GM13976 (cell line): ENCODE results near the gene CLCA1.

Experiments
- DNase-seq: peaks from one replicate; pipeline ENCODE4 v3.0.0; 2012; ENCODE audit warnings: low spot score
- CTCF ChIP-seq: IDR thresholded peaks from 2 replicates; pipeline ENCODE4 v1.5.1; 2012; ENCODE audit warnings: borderline replicate concordance, mild to moderate bottlenecking; ENCODE audit not compliant: insufficient read depth; ENCODE audit errors: extremely low read depth, missing control alignments, control extremely low read depth
- in situ Hi-C: fragments of 300-500 bp; cut with MboI; formaldehyde crosslinking; loops from one replicate; pipeline ENCODE4 v1.12.0; 2022; ENCODE audit warnings: low sequenced_read_pairs, mixed read lengths, inconsistent platforms; ENCODE audit not compliant: unreplicated experiment

The CLCA1 gene

DNA sequence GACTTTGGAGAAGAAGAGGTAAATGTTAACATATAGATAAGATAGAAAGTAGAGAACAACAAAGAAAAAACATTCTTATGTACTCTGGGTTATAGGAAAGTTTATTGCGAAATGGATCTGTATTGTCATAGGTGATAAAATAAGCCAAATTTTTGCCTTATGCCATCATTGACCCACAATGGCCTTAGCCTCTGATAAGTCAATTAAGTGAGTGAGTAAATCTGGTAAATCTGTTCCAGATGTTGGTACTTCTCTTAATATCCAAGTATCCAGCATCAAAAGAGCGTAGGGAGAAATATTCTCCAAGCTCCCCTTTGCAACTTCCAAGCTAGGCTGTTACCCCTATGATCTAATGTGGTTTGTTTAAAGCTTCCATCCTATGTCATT lies 39.8 kb downstream of the CLCA1 start:
- in situ Hi-C loops: no loop called here
- no peak for TF ChIP-seq CTCF
- no peak for DNase-seq

- no peak for DNase-seq
- TF ChIP-seq CTCF: no peak
- in situ Hi-C loops: no loop called here
These were observed 46.9 kb downstream of the CLCA1 start for GRCh38 chr1:86515597-86515996.

DNA sequence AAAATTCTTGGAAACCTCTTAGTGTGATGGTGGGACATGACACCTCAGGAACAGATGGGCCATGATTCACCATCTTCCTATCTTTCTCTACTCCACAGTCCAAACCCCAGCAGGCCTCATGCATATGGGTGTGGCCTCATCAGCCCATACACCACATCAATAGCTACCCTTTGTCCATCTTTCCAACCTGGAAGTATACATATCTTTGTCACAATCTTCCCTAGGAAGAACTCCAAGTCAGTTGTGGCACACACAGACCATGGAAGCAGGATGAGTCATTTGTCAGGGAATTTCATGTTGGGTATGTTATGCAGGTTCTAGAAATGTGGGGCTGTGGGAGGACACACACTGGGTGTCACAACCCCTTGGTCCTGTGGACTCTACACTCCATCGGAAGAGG lies 47.6 kb downstream of the CLCA1 start:
- in situ Hi-C loops: no loop called here
- no peak for TF ChIP-seq CTCF
- no peak for DNase-seq

- TF ChIP-seq CTCF: no peak
- in situ Hi-C loops: no loop called here
- DNase-seq: no peak
These were observed 48.6 kb downstream of the CLCA1 start for GRCh38 chr1:86517336-86517735.

- no peak for TF ChIP-seq CTCF
- DNase-seq: no peak
- in situ Hi-C loops: no loop called here
These were observed 52.2 kb downstream of the CLCA1 start for GRCh38 chr1:86520789-86521521.

DNA sequence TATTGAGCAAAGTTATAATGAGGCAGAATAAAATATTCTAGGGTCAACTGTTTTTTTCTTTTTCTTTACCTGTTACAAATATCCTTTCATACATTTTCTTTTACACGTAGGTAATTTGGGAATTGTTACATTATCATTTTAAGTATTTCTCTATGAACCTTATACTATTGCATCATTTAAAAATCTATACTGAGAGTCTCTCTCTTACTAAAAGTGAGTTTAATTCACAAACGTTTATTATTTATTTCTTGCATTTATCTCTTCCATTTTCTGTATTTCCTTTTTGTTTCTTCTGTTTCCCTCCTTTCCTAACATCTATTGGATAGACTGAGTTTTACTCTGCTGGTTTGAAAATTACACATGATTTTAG lies 52.8 kb downstream of the CLCA1 start:
- TF ChIP-seq CTCF: no peak
- in situ Hi-C loops: no loop called here
- no peak for DNase-seq

DNA sequence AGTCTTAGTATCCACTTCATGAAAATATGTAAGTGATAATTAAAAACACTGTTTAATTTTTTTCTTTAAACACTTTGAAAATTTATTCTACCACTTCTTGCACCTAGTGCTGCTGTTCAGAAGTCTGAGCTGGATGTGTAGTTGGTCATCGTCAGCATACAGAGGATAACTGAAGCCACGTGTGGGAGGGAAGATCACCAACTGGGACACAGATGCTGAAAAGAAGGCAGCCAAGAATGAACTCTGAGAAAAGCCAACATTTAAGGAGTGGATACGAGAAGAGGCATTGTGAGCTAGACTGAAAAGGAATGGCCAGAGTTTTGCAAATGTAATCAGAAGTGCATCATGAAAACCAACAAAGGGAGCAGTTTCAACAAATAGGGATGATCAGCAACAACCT lies 53.5 kb downstream of the CLCA1 start:
- TF ChIP-seq CTCF: no peak
- in situ Hi-C loops: no loop called here
- no peak for DNase-seq
